Sigmoid colon (tissue), 7 donors: ENCODE measurements around the gene OSBP2. TPM values are rescaled to one million over a fixed set of nuclear protein-coding genes. Genes with fewer than 3 reads are reported as not detected.

Experiments used
- DNase-seq: peaks from one replicate; pipeline ENCODE4 v3.0.0-alpha.2; 2019
- H3K27ac ChIP-seq, 4 donors: fragments of 200-600 bp; sonication (generic); one replicate each; pipeline ENCODE4 v1.5.1; 2016 to 2019; ENCODE audit warnings: mild to moderate bottlenecking in 1 of 4
- H3K27me3 ChIP-seq, 3 donors: fragments of 200-600 bp; sonication (generic); one replicate each; pipeline ENCODE4 v1.5.1; 2019; ENCODE audit warnings: mild to moderate bottlenecking in 1 of 3
- H3K36me3 ChIP-seq, 4 donors: fragments of 200-600 bp; sonication (generic); one replicate each; pipeline ENCODE4 v1.5.1; 2016 to 2019
- H3K4me1 ChIP-seq, 4 donors: fragments of 200-600 bp; sonication (generic); one replicate each; pipeline ENCODE4 v1.5.1; 2017 to 2019
- H3K4me3 ChIP-seq, 4 donors: fragments of 200-600 bp; sonication (generic); one replicate each; pipeline ENCODE4 v1.5.1; 2017 to 2019; ENCODE audit warnings: mild to moderate bottlenecking in 2 of 4, moderate library complexity in 1 of 4
- H3K9me3 ChIP-seq, 4 donors: fragments of 200-600 bp in 3 of 4; sonication (generic) in 3 of 4; one replicate each; pipeline versions ENCODE4 v1.5.1 to v1.6.1; 2013 to 2019
- EP300 ChIP-seq, 4 donors: sonication (generic); formaldehyde crosslinking; IDR thresholded peaks; one replicate each; pipeline ENCODE4 v1.6.1; 2017; ENCODE audit warnings: antibody characterized with exemption in 4 of 4
- POLR2A ChIP-seq, 2 donors: fragments of 450-650 bp; IDR thresholded peaks; one replicate each; pipeline ENCODE4 v1.6.1; 2016; ENCODE audit warnings: antibody characterized with exemption in 2 of 2, mild to moderate bottlenecking in 2 of 2, moderate library complexity in 2 of 2
- POLR2AphosphoS5 ChIP-seq, 4 donors: sonication (generic); formaldehyde crosslinking; IDR thresholded peaks; one replicate each; pipeline ENCODE4 v1.6.1; 2017; ENCODE audit warnings: antibody characterized with exemption in 4 of 4
- WGBS, 2 donors: extraction: QIAGEN DNeasy Blood & Tissue Kit; methylation state at CpG; one replicate each; pipeline ENCODE4 v1.1.7; 2013; 5-methylcytosine and 5-hydroxymethylcytosine counted together
- intact Hi-C: fragments of 100-400 bp; cut with DNase I; formaldehyde crosslinking; loops from one replicate; pipeline ENCODE4 v1.15.1; 2023
- polyA plus RNA-seq, 3 donors: library from polyadenylated mRNA; stranded (reverse); fragments of 200-250 nt; gene quantifications; one replicate each; pipeline ENCODE4 v1.2.3, GENCODE V29; 2013
- total RNA-seq, 4 donors: library from RNA; depleted of rRNA; stranded (reverse); fragments of >200 nt; gene quantifications; one replicate each; pipeline ENCODE4 v1.1.0, GENCODE V29; 2016
- TF ChIP-seq, protein P1 (sequence below), 4 experiments: fragments of 450-650 bp in 3 of 4; fragments of 200-600 bp in 1 of 4; IDR thresholded peaks; one replicate each; pipeline ENCODE4 v1.5.1; 2016 to 2019; ENCODE audit warnings: antibody characterized with exemption in 4 of 4, mild to moderate bottlenecking in 3 of 4, moderate library complexity in 2 of 4
- donor health status: healthy with polysubstance abuse.
- donor health status: Bipolar disorder and iron deficiency.
- donor health status: healthy.

Gene OSBP2
- total and polyA plus RNA-seq, 7 donors: 1.2 to 3.0 (median 1.6) TPM

DNA sequence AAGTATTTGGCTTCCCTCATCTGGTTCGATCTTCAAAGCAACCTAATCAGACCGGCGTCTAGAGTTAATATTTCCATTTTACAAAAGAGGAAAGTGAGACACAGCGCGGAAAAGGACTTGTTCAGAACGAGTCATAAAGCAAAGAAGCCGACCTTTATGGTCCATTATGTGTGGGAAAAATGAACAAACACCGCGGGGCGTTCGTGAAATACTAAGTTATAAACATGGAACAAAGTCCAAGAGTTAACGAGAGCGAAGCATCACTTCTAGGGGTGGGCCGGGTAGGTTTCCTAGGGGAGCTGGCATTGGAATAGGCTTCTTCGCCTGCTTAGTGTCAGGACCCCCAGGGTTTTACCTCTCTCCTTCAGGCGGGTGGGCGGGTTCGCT lies 27.6 kb upstream of the OSBP2 start:
- TF ChIP-seq, protein P1, sequence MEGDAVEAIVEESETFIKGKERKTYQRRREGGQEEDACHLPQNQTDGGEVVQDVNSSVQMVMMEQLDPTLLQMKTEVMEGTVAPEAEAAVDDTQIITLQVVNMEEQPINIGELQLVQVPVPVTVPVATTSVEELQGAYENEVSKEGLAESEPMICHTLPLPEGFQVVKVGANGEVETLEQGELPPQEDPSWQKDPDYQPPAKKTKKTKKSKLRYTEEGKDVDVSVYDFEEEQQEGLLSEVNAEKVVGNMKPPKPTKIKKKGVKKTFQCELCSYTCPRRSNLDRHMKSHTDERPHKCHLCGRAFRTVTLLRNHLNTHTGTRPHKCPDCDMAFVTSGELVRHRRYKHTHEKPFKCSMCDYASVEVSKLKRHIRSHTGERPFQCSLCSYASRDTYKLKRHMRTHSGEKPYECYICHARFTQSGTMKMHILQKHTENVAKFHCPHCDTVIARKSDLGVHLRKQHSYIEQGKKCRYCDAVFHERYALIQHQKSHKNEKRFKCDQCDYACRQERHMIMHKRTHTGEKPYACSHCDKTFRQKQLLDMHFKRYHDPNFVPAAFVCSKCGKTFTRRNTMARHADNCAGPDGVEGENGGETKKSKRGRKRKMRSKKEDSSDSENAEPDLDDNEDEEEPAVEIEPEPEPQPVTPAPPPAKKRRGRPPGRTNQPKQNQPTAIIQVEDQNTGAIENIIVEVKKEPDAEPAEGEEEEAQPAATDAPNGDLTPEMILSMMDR (IDR thresholded peaks at IDR 0.05): no peak
- TF ChIP-seq POLR2AphosphoS5 (IDR thresholded peaks at IDR 0.05): no peak
- TF ChIP-seq EP300 (IDR thresholded peaks at IDR 0.05): no peak
- TF ChIP-seq POLR2A (IDR thresholded peaks at IDR 0.05): peak in 1 of 2 donors; percentile 16
- Histone ChIP-seq H3K4me3 (peak overlapping the region; percentile 68 to 81 (median 76)), H3K36me3 (peaks cover 4 to 20% (median 13%) of the 10 kb centered on the region in 4 donors), H3K4me1 (peaks cover 0 to 22% (median 14%) of the 10 kb centered on the region in 4 donors), H3K27ac (peak overlapping the region; percentile 58 to 71 (median 64)), H3K27me3 (no peaks in the 10 kb centered on the region), H3K9me3 (no peaks in the 10 kb centered on the region)
- intact Hi-C loops: loop anchor here (1.0 to 10.0 kb wide), 2 partner anchors 31 to 88 kb away; no protein-coding TSS in a partner anchor
- DNase-seq: no peak
- 0 to 1% methylated on average over 18 of the region's 18 CpGs for WGBS, 2 donors

DNA sequence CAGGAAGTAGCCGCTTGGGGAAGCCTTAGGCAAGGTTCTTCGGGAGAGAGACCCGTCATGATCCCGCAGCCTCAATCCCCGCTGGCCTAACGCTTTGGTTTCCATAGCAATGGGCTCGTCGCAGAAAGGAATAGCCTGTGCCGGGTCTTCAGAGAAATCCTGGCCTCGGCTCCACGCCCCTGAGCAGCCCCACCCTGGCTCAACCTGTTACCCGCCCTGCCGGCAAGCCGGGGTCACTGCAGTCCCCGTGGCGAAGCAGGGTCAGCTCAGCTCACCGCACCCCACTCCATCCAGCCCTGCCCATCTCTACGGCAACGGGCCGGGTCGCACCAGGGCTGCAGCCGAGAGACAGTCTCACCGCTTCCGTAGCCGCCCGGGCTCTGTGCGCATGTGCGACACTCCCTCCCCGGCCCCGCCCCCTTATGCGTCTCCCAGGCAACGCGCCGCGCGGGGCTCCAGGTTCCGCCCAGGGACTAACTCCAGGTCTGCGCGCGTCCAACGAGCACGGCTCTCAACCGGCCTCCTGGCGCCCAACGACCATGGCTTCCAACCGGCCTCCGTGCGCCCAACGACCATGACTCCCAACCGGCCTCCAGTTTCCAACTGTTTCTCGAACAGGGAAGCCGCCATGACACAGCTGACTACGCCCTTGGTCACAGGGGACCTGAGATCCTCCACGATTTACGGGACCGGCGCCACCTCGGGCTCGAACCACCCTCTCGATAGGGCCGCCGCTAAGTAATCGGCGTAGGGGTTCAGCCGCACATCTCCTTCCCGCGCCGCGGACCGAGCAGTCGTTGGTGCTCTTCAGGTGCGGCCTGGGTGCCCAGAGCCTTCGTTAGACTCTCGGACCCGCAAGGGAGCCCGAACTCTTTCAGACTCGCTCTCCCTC lies 26.9 kb upstream of the OSBP2 start, which contains the start of gene DUSP18:
Gene DUSP18, minus strand, starts transcription at position 382 of the 892 bp plus-strand sequence. CDS start 3,872 bp downstream, outside the sequence.
- Histone ChIP-seq H3K27ac (peak within 1 kb of the TSS; percentile 58 to 71 (median 64)), H3K4me1 (peaks cover 0 to 22% (median 14%) of the 10 kb centered on the region in 4 donors), H3K36me3 (peaks cover 4 to 15% (median 8%) of the 10 kb centered on the region in 4 donors), H3K4me3 (peak within 1 kb of the TSS; percentile 68 to 81 (median 76)), H3K9me3 (no peaks in the 10 kb centered on the region), H3K27me3 (no peaks in the 10 kb centered on the region)
- peak; percentile 96 for DNase-seq
- TF ChIP-seq POLR2A (IDR thresholded peaks at IDR 0.05): peak; percentile 41 to 51
- TF ChIP-seq, protein P1 (IDR thresholded peaks at IDR 0.05): peak in 2 of 4 experiments; percentile 21 to 55
- no peak for TF ChIP-seq EP300 (IDR thresholded peaks at IDR 0.05)
- TF ChIP-seq POLR2AphosphoS5 (IDR thresholded peaks at IDR 0.05): peak; percentile 72 to 89 (median 86)
- intact Hi-C loops: loop anchor here (1.0 to 10.0 kb wide), 2 partner anchors 31 to 87 kb away; no protein-coding TSS in a partner anchor
- 0 to 1% methylated on average over 77 of the region's 77 CpGs for WGBS, 2 donors

DNA sequence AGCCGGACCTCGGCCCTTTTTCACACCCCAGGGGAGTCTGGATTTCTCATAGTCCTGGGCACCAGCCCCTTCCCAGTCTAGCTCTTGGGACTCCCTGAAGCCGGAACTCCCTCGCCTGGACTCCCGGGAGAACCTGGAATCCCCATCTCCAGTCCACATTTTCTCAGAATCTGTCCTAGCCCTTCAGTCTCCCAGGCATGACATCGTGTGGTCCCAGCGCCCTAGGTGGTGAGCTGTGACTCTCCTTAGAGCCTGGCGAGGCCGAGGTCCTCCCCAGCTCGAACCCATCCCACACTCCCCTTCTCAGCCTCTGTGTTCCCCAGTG lies 26.3 kb upstream of the OSBP2 start:
- Histone ChIP-seq H3K36me3 (peaks cover 0 to 9% (median 3%) of the 10 kb centered on the region in 4 donors), H3K4me3 (peak overlapping the region; percentile 68 to 81 (median 76)), H3K27ac (peak overlapping the region; percentile 58 to 71 (median 64)), H3K9me3 (no peaks in the 10 kb centered on the region), H3K4me1 (peaks cover 0 to 22% (median 14%) of the 10 kb centered on the region in 4 donors), H3K27me3 (no peaks in the 10 kb centered on the region)
- WGBS, 2 donors: 10 to 30% methylated on average over 10 of the region's 10 CpGs
- peak; percentile 65 for DNase-seq
- intact Hi-C loops: loop anchor here (10.0 kb wide), 1 partner anchor 86 kb away; no protein-coding TSS in a partner anchor
- TF ChIP-seq POLR2A (IDR thresholded peaks at IDR 0.05): no peak
- TF ChIP-seq, protein P1 (IDR thresholded peaks at IDR 0.05): no peak
- TF ChIP-seq POLR2AphosphoS5 (IDR thresholded peaks at IDR 0.05): no peak
- TF ChIP-seq EP300 (IDR thresholded peaks at IDR 0.05): no peak

DNA sequence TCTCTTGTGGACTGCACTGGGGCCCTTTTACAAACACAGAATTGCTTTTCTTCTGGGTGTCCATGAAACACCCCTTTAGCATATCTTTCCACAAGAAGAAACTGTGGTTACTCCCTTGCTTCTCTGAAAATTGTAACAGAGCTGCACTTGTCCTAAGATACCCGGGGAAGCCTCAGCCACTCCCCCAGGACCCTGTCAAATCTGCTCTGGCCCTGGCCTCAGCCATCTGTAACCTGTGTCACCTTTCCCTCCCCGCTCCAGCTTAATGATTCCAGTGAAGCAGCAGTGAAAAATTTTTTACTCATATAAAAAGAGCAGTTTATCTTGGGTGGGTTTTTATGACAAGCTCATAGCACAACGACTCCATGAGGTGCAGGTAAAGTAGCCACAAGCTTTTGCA lies 23.6 kb upstream of the OSBP2 start:
- peaks cover 0 to 21% (median 12%) of the 10 kb centered on the region in 4 donors for H3K4me1 ChIP-seq
- H3K4me3 ChIP-seq: no peak overlapping the region
- H3K9me3 ChIP-seq: no peaks in the 10 kb centered on the region
- H3K36me3 ChIP-seq: no peaks in the 10 kb centered on the region
- TF ChIP-seq EP300 (IDR thresholded peaks at IDR 0.05): no peak
- TF ChIP-seq POLR2AphosphoS5 (IDR thresholded peaks at IDR 0.05): no peak
- no peak for TF ChIP-seq POLR2A (IDR thresholded peaks at IDR 0.05)
- TF ChIP-seq, protein P1 (IDR thresholded peaks at IDR 0.05): no peak
- no peaks in the 10 kb centered on the region for H3K27me3 ChIP-seq
- intact Hi-C loops: no loop called here
- no peak overlapping the region for H3K27ac ChIP-seq
- WGBS, 2 donors: 45 to 72% methylated on average over 3 of the region's 3 CpGs
- no peak for DNase-seq
